Upper lobe of right lung (tissue), 1 donor: Measurements from ENCODE around the gene TPST2. TPM values are rescaled to one million over a fixed set of nuclear protein-coding genes. Genes with fewer than 3 reads are reported as not detected.
A peak's percentile ranks its signal among the peaks of the same experiment; 100 is the strongest.

ENCODE experiments used
- ATAC-seq: fragments of 200-7000 bp; cut with Tn5 transposase; one replicate; pipeline ENCODE4 v1.9.1; 2020; ENCODE audit warnings: mild to moderate bottlenecking, moderate library complexity
- DNase-seq: peaks from one replicate; pipeline ENCODE4 v3.0.0-alpha.2; 2020
- H3K27ac ChIP-seq: fragments of 200-600 bp; one replicate; pipeline ENCODE4 v1.8.0; 2022
- H3K27me3 ChIP-seq: fragments of 200-600 bp; one replicate; pipeline ENCODE4 v1.8.0; 2022; ENCODE audit warnings: mild to moderate bottlenecking
- H3K36me3 ChIP-seq: fragments of 200-600 bp; one replicate; pipeline ENCODE4 v1.8.0; 2022
- H3K4me1 ChIP-seq: fragments of 200-600 bp; one replicate; pipeline ENCODE4 v1.8.0; 2022
- H3K4me3 ChIP-seq: fragments of 200-600 bp; one replicate; pipeline ENCODE4 v1.8.0; 2022; ENCODE audit warnings: mild to moderate bottlenecking
- H3K9me3 ChIP-seq: fragments of 200-600 bp; one replicate; pipeline ENCODE4 v1.8.0; 2022
- intact Hi-C: fragments of 100-400 bp; cut with DNase I; formaldehyde crosslinking; loops from one replicate; pipeline ENCODE4 v1.11.0; 2022
- total RNA-seq: library from RNA; stranded (reverse); fragmentation: NEBNext Ultra II Directional; extraction: Animal tissue kit (Norgen Biotek cat#: 25700); gene quantifications from one replicate; pipeline ENCODE4 v1.2.1, GENCODE V29; 2021
- TF ChIP-seq, protein P1 (sequence below): fragments of 200-600 bp; IDR thresholded peaks from one replicate; pipeline ENCODE4 v1.8.0; 2022; ENCODE audit warnings: antibody characterized with exemption
- donor health status: DM: no; HTN: yes; CAD: no; lungs with severe emphysema.

Gene TPST2
- total RNA-seq, 1 donor from 2014 or later, result 83.1 TPM

DNA sequence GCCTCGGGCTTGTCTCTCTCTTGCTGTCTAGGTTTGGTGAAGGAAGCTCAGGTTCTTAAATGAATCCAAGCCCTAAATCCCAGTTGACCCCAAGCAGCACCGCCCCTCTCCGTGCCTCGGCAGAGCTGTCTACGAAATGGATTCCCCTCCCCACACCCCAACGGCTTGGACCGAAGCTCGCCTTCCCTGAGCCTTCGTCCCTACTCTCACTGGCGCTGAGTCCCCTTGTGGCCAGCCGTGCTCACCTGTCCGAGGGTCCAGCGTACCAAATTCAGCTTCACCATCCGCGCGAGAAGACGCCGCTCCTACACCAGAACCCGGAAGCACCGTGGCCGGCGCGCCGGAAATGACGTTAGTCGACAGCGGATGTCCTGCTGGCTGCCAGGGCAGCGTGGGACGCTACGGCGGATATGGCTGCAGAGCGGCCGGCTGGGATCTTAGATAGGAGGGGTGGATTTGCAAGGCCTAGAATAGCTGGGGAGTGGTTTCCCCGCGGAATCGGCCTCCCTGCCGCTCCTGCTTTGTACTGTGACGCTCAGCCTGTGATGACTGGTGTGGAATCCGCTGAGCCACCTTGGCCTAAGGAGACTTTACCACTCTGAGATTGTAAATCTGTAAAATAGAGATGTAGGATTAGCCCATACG lies 77.7 kb downstream of the TPST2 start, which contains the start of gene TFIP11:
Gene TFIP11 (minus strand): TSS at position 325 of the 645 bp plus-strand sequence. CDS start 2,201 bp downstream, outside the sequence.
- intact Hi-C loops, result no loop called here
- peak; percentile 97 for DNase-seq
- peaks cover 17% of the 10 kb centered on the region for H3K4me1 ChIP-seq
- peak; percentile 99 for ATAC-seq
- H3K36me3 ChIP-seq, result peaks cover 32% of the 10 kb centered on the region
- H3K9me3 ChIP-seq, result no peaks in the 10 kb centered on the region
- H3K27me3 ChIP-seq, result no peaks in the 10 kb centered on the region
- peak within 1 kb of the TSS; percentile 90 for H3K4me3 ChIP-seq
- peak within 1 kb of the TSS; percentile 77 for H3K27ac ChIP-seq
- TF ChIP-seq, protein P1, sequence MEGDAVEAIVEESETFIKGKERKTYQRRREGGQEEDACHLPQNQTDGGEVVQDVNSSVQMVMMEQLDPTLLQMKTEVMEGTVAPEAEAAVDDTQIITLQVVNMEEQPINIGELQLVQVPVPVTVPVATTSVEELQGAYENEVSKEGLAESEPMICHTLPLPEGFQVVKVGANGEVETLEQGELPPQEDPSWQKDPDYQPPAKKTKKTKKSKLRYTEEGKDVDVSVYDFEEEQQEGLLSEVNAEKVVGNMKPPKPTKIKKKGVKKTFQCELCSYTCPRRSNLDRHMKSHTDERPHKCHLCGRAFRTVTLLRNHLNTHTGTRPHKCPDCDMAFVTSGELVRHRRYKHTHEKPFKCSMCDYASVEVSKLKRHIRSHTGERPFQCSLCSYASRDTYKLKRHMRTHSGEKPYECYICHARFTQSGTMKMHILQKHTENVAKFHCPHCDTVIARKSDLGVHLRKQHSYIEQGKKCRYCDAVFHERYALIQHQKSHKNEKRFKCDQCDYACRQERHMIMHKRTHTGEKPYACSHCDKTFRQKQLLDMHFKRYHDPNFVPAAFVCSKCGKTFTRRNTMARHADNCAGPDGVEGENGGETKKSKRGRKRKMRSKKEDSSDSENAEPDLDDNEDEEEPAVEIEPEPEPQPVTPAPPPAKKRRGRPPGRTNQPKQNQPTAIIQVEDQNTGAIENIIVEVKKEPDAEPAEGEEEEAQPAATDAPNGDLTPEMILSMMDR, result no peak

GRCh38 chr22:26508148-26508547 lies 81.8 kb downstream of the TPST2 start:
- TF ChIP-seq, protein P1, result no peak
- ATAC-seq, result no peak
- intact Hi-C loops, result no loop called here
- peaks cover 24% of the 10 kb centered on the region for H3K4me1 ChIP-seq
- DNase-seq, result no peak
- no peak overlapping the region for H3K27ac ChIP-seq
- no peaks in the 10 kb centered on the region for H3K9me3 ChIP-seq
- peaks cover 73% of the 10 kb centered on the region for H3K36me3 ChIP-seq
- no peak overlapping the region for H3K4me3 ChIP-seq
- no peaks in the 10 kb centered on the region for H3K27me3 ChIP-seq

GRCh38 chr22:26503758-26504157 lies 86.2 kb downstream of the TPST2 start:
- H3K4me3 ChIP-seq, result no peak overlapping the region
- no peaks in the 10 kb centered on the region for H3K27me3 ChIP-seq
- H3K36me3 ChIP-seq, result peaks cover 100% of the 10 kb centered on the region
- H3K4me1 ChIP-seq, result peaks cover 11% of the 10 kb centered on the region
- H3K9me3 ChIP-seq, result no peaks in the 10 kb centered on the region
- DNase-seq (no peak), ATAC-seq (no peak)
- intact Hi-C loops, result no loop called here
- TF ChIP-seq, protein P1, result no peak
- no peak overlapping the region for H3K27ac ChIP-seq

DNA sequence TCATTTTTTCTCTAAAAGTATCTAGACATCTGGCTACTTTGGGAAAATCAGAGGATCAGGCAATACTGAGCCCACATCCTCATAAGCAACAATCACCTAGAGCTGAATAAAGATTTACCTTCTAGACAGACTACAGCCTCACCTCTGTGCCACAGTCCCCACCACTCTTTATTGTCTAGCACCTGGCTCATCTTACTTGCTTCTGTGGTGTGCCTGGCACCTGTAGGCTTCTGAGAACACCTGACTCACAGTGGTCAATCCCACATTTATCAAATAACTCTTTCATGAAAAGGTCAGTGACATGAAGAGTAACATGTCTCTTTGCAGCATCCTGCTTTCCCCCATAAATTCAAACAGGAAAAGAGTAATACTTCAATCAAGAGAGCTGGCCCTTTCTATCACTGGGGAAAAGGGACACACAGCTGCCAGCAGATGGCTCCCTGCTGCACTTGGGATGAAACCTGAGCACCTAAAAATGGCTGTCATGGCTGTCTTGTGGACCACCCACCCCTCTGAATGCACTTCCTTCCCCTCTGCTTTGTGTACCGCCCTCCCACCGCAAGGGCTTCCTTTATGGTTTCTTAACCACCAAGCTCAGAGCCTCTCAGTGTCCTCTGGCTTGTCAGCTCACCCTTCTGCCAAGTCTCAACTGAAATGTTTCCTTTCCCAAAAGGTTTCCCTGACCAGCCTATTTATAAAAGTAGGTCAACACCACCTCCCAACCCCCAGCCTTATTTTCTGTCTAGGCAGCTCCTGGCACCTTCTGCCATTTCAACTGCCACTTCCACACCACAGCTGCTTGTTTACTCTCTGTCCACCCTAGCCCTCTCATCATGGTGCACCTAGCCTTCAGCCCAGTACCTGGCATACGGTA lies 87.0 kb downstream of the TPST2 start:
- TF ChIP-seq, protein P1, result peak; percentile 46
- Histone ChIP-seq H3K4me1 (peaks cover 11% of the 10 kb centered on the region), H3K27ac (no peak overlapping the region), H3K27me3 (no peaks in the 10 kb centered on the region), H3K36me3 (peaks cover 100% of the 10 kb centered on the region), H3K9me3 (no peaks in the 10 kb centered on the region), H3K4me3 (no peak overlapping the region)
- peak; percentile 81 for ATAC-seq
- DNase-seq, result no peak
- intact Hi-C loops, result no loop called here

- Histone ChIP-seq H3K27ac (no peak overlapping the region), H3K4me1 (peaks cover 11% of the 10 kb centered on the region), H3K9me3 (no peaks in the 10 kb centered on the region), H3K27me3 (no peaks in the 10 kb centered on the region), H3K4me3 (no peak overlapping the region), H3K36me3 (peaks cover 99% of the 10 kb centered on the region)
- no peak for ATAC-seq
- intact Hi-C loops, result no loop called here
- DNase-seq, result no peak
- TF ChIP-seq, protein P1, result no peak
Observed at GRCh38 chr22:26501996-26502395, 87.9 kb downstream of the TPST2 start.
